Measurements from ENCODE around the gene TMEM164. TPM values are rescaled to one million over a fixed set of nuclear protein-coding genes. Genes with fewer than 3 reads are reported as not detected.

The TMEM164 gene
- polyA plus RNA-seq, 1 experiment: 7.7 TPM

GRCh38 chrX:110132450-110133114, 129.7 kb downstream of the TMEM164 start:
- TF ChIP-seq CTCF (IDR thresholded peaks at IDR 0.05; ENCODE audit: insufficient read depth, low read depth, low read length): no peak
- H3K4me3 ChIP-seq (ENCODE audit: low read depth, low read length): no peak overlapping the region
- no peaks in the 10 kb centered on the region for H3K27me3 ChIP-seq (ENCODE audit: control insufficient read depth, insufficient read depth, low read length)
- DNase-seq (ENCODE audit: low read depth): no peak
- H3K36me3 ChIP-seq (ENCODE audit: control insufficient read depth, insufficient read depth, low read length): no peaks in the 10 kb centered on the region
- ChIA-PET CTCF (no interaction called here), POLR2A (no interaction called here)

GRCh38 chrX:110133735-110134370, 130.9 kb downstream of the TMEM164 start:
- Histone ChIP-seq H3K4me3 (ENCODE audit: low read depth, low read length) (no peak overlapping the region), H3K36me3 (ENCODE audit: control insufficient read depth, insufficient read depth, low read length) (no peaks in the 10 kb centered on the region), H3K27me3 (ENCODE audit: control insufficient read depth, insufficient read depth, low read length) (no peaks in the 10 kb centered on the region)
- no peak for DNase-seq (ENCODE audit: low read depth)
- ChIA-PET POLR2A (no interaction called here), CTCF (interaction anchor here (0.9 to 1.0 kb wide), 2 partner anchors 13 to 21 kb away, joined by 3 read pairs; no protein-coding TSS in a partner anchor)
- no peak for TF ChIP-seq CTCF (IDR thresholded peaks at IDR 0.05; ENCODE audit: insufficient read depth, low read depth, low read length)

- POLR2A ChIA-PET: no interaction called here
- Histone ChIP-seq H3K36me3 (ENCODE audit: control insufficient read depth, insufficient read depth, low read length) (no peaks in the 10 kb centered on the region), H3K4me3 (ENCODE audit: low read depth, low read length) (no peak overlapping the region), H3K27me3 (ENCODE audit: control insufficient read depth, insufficient read depth, low read length) (no peaks in the 10 kb centered on the region)
- TF ChIP-seq CTCF (IDR thresholded peaks at IDR 0.05; ENCODE audit: insufficient read depth, low read depth, low read length): no peak
- CTCF ChIA-PET: interaction anchor here (1.6 kb wide), 1 partner anchor 12 kb away, joined by 4 read pairs; no protein-coding TSS in a partner anchor
- no peak for DNase-seq (ENCODE audit: low read depth)
These were observed 132.7 kb downstream of the TMEM164 start for GRCh38 chrX:110135618-110136017.

- H3K36me3 ChIP-seq (ENCODE audit: control insufficient read depth, insufficient read depth, low read length): no peaks in the 10 kb centered on the region
- H3K4me3 ChIP-seq (ENCODE audit: low read depth, low read length): no peak overlapping the region
- no peaks in the 10 kb centered on the region for H3K27me3 ChIP-seq (ENCODE audit: control insufficient read depth, insufficient read depth, low read length)
- no peak for DNase-seq (ENCODE audit: low read depth)
- no peak for TF ChIP-seq CTCF (IDR thresholded peaks at IDR 0.05; ENCODE audit: insufficient read depth, low read depth, low read length)
- POLR2A ChIA-PET: no interaction called here
- CTCF ChIA-PET: interaction anchor here (1.6 kb wide), 1 partner anchor 12 kb away, joined by 4 read pairs; no protein-coding TSS in a partner anchor
These were observed 133.2 kb downstream of the TMEM164 start for GRCh38 chrX:110136136-110136535.

- Histone ChIP-seq H3K4me3 (ENCODE audit: low read depth, low read length) (no peak overlapping the region), H3K36me3 (ENCODE audit: control insufficient read depth, insufficient read depth, low read length) (no peaks in the 10 kb centered on the region), H3K27me3 (ENCODE audit: control insufficient read depth, insufficient read depth, low read length) (no peaks in the 10 kb centered on the region)
- ChIA-PET CTCF (no interaction called here), POLR2A (no interaction called here)
- TF ChIP-seq CTCF (IDR thresholded peaks at IDR 0.05; ENCODE audit: insufficient read depth, low read depth, low read length): no peak
- DNase-seq (ENCODE audit: low read depth): no peak
These were observed 135.6 kb downstream of the TMEM164 start for GRCh38 chrX:110138557-110138956.
